Activated CD4-positive, alpha-beta T cell treated with anti-CD3 and anti-CD28 coated beads for 36 hours (primary cell): ENCODE results near the gene PPTC7. TPM values are rescaled to one million over a fixed set of nuclear protein-coding genes. Genes with fewer than 3 reads are reported as not detected.

Experiments used
- ATAC-seq: fragments of 200-7000 bp; cut with Tn5 transposase; one replicate; pipeline ENCODE4 v1.10.0; 2021; ENCODE audit warnings: mild to moderate bottlenecking, moderate library complexity
- CTCF ChIA-PET: fragments of 350-600 bp; sonication (Branson Sonifier 250); formaldehyde crosslinking; loops from one replicate; lab custom pipeline; 2021; ENCODE audit warnings: antibody characterized with exemption; lab: Charles Lee
- POLR2A ChIA-PET: fragments of 350-600 bp; sonication (Branson Sonifier 250); formaldehyde crosslinking; loops from one replicate; lab custom pipeline; 2021; ENCODE audit warnings: antibody characterized with exemption, inconsistent platforms; lab: Charles Lee
- DNase-seq: peaks from one replicate; pipeline ENCODE4 v3.0.0-alpha.2; 2020
- H3K27ac Mint-ChIP-seq: one replicate; pipeline ENCODE4 v1.8.0; 2021; ENCODE audit warnings: mixed read lengths
- H3K27me3 Mint-ChIP-seq: one replicate; pipeline ENCODE4 v1.8.0; 2021; ENCODE audit warnings: mixed read lengths
- H3K36me3 Mint-ChIP-seq: one replicate; pipeline ENCODE4 v1.8.0; 2021; ENCODE audit warnings: low read depth, mixed read lengths
- H3K4me1 Mint-ChIP-seq: one replicate; pipeline ENCODE4 v1.8.0; 2021; ENCODE audit warnings: mixed read lengths
- H3K4me3 Mint-ChIP-seq: one replicate; pipeline ENCODE4 v1.8.0; 2021; ENCODE audit warnings: mild to moderate bottlenecking, moderate library complexity, mixed read lengths
- H3K9me3 Mint-ChIP-seq: one replicate; pipeline ENCODE4 v1.8.0; 2021; ENCODE audit warnings: low read depth, mixed read lengths
- intact Hi-C, 2 experiments: fragments of 100-400 bp; cut with DNase I in 1 of 2; cut with micrococcal nuclease in 1 of 2; formaldehyde crosslinking; loops; one replicate each; pipeline versions ENCODE4 v1.14.2 to v1.15.1; 2022 to 2024; cut with DNase I, micrococcal nuclease
- total RNA-seq, 2 experiments: library from RNA; stranded (reverse); gene quantifications; one replicate each; pipeline ENCODE4 v1.2.3, GENCODE V29; 2021

Gene PPTC7
- total RNA-seq, 2 experiments from 2014 or later, result 33.4 to 36.5 TPM

GRCh38 chr12:110538869-110539622, 44.1 kb downstream of the PPTC7 start:
- Mint-ChIP-seq H3K4me3 (no peak overlapping the region), H3K36me3 (peaks cover 57% of the 10 kb centered on the region), H3K27ac (peak overlapping the region; percentile 17), H3K4me1 (peaks cover 33% of the 10 kb centered on the region), H3K27me3 (no peaks in the 10 kb centered on the region), H3K9me3 (no peaks in the 10 kb centered on the region)
- ATAC-seq, result no peak
- POLR2A ChIA-PET, result no interaction called here
- intact Hi-C loops, result no loop called here
- DNase-seq, result no peak
- CTCF ChIA-PET, result interaction anchor here (0.5 to 2.5 kb wide), 7 partner anchors 11 to 527 kb away, joined by 3 to 11 read pairs (median 3); no protein-coding TSS in a partner anchor

- POLR2A ChIA-PET, result no interaction called here
- Mint-ChIP-seq H3K4me1 (peaks cover 27% of the 10 kb centered on the region), H3K9me3 (no peaks in the 10 kb centered on the region), H3K4me3 (no peak overlapping the region), H3K27me3 (no peaks in the 10 kb centered on the region), H3K27ac (no peak overlapping the region), H3K36me3 (peaks cover 52% of the 10 kb centered on the region)
- DNase-seq, result no peak
- CTCF ChIA-PET, result interaction anchor here (0.6 to 2.5 kb wide), 6 partner anchors 19 to 159 kb away, joined by 3 to 11 read pairs (median 4); no protein-coding TSS in a partner anchor
- intact Hi-C loops, result no loop called here
- ATAC-seq, result no peak
Measured at GRCh38 chr12:110537605-110538409, 45.3 kb downstream of the PPTC7 start.

DNA sequence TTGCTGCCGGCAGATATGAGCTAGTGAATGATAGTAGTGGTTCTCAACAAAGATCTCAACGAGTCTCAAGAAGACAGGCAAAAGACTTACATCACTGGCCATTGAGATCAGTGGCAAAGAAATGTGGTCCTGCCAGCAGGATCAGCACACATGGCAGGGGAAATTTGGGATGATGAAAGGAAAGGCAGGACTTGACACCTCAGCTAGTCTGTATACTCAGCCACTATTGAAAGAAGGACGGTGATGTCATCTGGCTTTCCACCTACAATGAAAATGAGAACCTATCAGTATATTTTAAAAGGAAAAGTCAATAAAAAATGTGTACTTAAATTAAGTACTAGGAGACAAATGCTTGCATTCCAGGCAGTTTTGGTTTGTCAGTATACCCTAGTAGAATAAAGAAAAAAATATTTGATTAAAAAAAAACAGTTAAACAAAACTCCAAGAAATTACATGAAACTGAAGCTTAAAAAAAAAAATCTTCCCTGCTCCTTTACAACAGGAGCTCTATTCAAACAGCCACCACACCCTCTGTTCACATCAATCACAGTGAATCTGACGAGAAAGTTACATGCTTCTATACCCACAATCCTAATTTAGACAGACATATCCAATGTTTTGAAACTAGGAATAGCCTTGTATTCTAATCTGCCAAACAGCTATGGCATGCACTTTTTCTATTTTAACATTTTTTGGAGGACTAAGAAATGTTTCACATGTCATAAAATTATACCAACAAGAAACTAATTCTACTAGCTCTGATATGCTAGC, 46.1 kb downstream of the PPTC7 start:
- DNase-seq (no peak), ATAC-seq (no peak)
- peaks cover 48% of the 10 kb centered on the region for H3K36me3 Mint-ChIP-seq
- H3K4me1 Mint-ChIP-seq, result peaks cover 30% of the 10 kb centered on the region
- ChIA-PET POLR2A (no interaction called here), CTCF (interaction anchor here (1.1 to 1.8 kb wide), 3 partner anchors 12 to 160 kb away, joined by 3 to 9 read pairs (median 3); no protein-coding TSS in a partner anchor)
- H3K9me3 Mint-ChIP-seq, result no peaks in the 10 kb centered on the region
- no peaks in the 10 kb centered on the region for H3K27me3 Mint-ChIP-seq
- H3K27ac Mint-ChIP-seq, result no peak overlapping the region
- intact Hi-C loops, result no loop called here
- H3K4me3 Mint-ChIP-seq, result no peak overlapping the region

- peaks cover 34% of the 10 kb centered on the region for H3K4me1 Mint-ChIP-seq
- H3K27ac Mint-ChIP-seq, result no peak overlapping the region
- intact Hi-C loops, result no loop called here
- DNase-seq (no peak), ATAC-seq (no peak)
- CTCF ChIA-PET, result interaction anchor here (0.7 to 5.3 kb wide), 5 partner anchors 8 to 84 kb away, joined by 3 to 38 read pairs (median 3); partner anchors contain the start of gene ARPC3
- H3K9me3 Mint-ChIP-seq, result no peaks in the 10 kb centered on the region
- no peaks in the 10 kb centered on the region for H3K27me3 Mint-ChIP-seq
- H3K36me3 Mint-ChIP-seq, result peaks cover 53% of the 10 kb centered on the region
- POLR2A ChIA-PET, result no interaction called here
- no peak overlapping the region for H3K4me3 Mint-ChIP-seq
Measured at GRCh38 chr12:110534811-110535210, 48.3 kb downstream of the PPTC7 start.

DNA sequence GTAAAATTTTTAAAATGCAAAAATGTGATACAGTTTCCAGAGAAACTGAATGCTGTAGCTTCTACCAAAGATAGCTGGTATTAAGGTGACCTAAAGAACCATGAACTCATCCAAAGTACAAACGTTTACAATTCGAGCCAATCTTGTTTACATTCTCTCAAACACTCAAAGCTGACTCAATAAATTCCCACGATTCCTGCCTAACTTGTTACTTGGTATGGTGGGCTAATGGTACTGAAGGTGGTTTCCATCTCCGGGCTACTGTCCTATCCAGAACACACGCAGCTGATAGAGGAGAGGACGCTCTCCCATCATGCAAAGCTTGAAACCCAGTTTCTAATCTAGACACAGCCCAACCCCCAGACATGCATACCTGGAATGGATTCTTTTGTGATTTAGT, 49.5 kb downstream of the PPTC7 start:
- no peaks in the 10 kb centered on the region for H3K9me3 Mint-ChIP-seq
- H3K27ac Mint-ChIP-seq, result no peak overlapping the region
- peaks cover 50% of the 10 kb centered on the region for H3K36me3 Mint-ChIP-seq
- H3K4me3 Mint-ChIP-seq, result no peak overlapping the region
- ChIA-PET CTCF (interaction anchor here (0.8 to 5.3 kb wide), 8 partner anchors 10 to 102 kb away, joined by 3 to 38 read pairs (median 4); partner anchors contain the start of gene ARPC3), POLR2A (no interaction called here)
- H3K4me1 Mint-ChIP-seq, result peaks cover 29% of the 10 kb centered on the region
- ATAC-seq (no peak), DNase-seq (no peak)
- H3K27me3 Mint-ChIP-seq, result no peaks in the 10 kb centered on the region
- intact Hi-C loops, result no loop called here

DNA sequence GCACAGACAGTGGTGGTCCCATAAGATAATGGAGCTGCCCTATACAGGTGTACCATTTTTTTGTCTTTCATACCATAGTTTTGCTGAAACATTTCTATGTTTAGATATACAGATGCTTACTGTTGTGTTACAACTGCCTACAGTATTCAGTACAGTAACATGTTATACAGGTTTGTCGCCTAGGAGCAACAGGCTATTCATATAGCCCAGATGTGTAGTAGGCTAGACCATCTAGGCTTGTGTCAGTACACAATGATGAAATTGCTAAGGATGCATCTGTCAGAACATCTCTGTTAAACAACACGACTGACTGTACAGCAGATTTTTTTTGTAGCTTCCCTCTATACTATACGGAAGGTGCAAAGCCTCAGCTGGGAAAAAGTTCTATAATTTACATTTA, 50.5 kb downstream of the PPTC7 start:
- Mint-ChIP-seq H3K9me3 (no peaks in the 10 kb centered on the region), H3K4me1 (peaks cover 26% of the 10 kb centered on the region), H3K36me3 (peaks cover 45% of the 10 kb centered on the region), H3K27ac (no peak overlapping the region), H3K27me3 (no peaks in the 10 kb centered on the region), H3K4me3 (no peak overlapping the region)
- intact Hi-C loops, result no loop called here
- no peak for DNase-seq
- ChIA-PET CTCF (interaction anchor here (1.5 to 5.3 kb wide), 5 partner anchors 11 to 351 kb away, joined by 3 to 38 read pairs (median 11); no protein-coding TSS in a partner anchor), POLR2A (no interaction called here)
- ATAC-seq, result no peak

DNA sequence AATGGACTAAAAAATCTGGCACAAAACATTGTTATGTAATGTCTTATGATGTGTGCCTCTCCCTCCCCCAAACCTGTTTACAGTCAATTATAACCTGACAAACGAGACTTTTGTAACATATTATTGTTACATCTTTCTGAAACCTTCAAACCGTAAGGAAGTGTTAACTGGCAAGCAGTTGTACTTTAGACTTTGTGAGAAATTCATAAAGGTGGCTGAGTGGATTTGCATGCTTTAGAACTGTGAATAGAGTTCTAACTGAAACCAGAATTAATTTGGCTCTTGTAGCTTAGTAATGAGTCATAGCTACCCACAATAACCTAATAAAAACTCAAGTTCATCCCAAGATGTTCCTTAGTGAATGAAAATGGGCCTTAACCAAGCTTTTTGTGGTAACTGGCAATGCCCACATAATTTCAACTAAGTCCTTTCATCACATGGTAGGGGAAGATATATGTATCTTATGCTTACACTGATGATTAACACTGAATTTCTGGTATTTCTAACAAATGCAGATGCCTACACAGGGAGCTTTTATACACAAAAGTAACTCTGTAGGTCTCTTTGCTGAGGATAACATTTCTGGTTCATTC, 51.3 kb downstream of the PPTC7 start:
- Mint-ChIP-seq H3K36me3 (peaks cover 39% of the 10 kb centered on the region), H3K27ac (peak overlapping the region; percentile 56), H3K27me3 (no peaks in the 10 kb centered on the region), H3K4me1 (peaks cover 24% of the 10 kb centered on the region), H3K9me3 (no peaks in the 10 kb centered on the region), H3K4me3 (no peak overlapping the region)
- ATAC-seq (peak; percentile 77), DNase-seq (no peak)
- intact Hi-C loops, result no loop called here
- ChIA-PET CTCF (interaction anchor here (0.9 to 5.3 kb wide), 8 partner anchors 11 to 352 kb away, joined by 3 to 38 read pairs (median 5); partner anchors contain the start of gene ARPC3), POLR2A (interaction anchor here (0.6 kb wide), 1 partner anchor 86 kb away, joined by 5 read pairs; no protein-coding TSS in a partner anchor)

DNA sequence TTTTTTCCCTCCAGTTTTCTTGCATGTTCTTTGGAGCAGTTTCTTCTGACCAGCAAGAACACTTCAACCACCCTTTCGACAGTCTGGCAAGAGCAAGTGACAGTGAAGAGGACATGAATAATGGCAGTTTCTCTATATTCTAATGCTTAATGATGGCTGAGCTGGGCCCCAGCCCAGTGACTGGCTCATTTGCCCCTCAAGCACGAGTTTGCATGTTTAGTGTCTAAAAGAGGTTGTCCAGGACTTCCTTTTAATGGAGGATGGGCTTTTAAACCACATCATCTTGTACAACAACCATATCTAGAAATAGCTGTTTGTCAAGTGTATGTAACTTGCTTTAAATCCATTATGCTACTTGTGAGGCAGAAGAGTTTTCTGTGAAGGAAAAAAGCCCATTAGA, 52.6 kb downstream of the PPTC7 start:
- no peak overlapping the region for H3K27ac Mint-ChIP-seq
- DNase-seq (no peak), ATAC-seq (no peak)
- intact Hi-C loops, result no loop called here
- H3K36me3 Mint-ChIP-seq, result peaks cover 28% of the 10 kb centered on the region
- peaks cover 24% of the 10 kb centered on the region for H3K4me1 Mint-ChIP-seq
- ChIA-PET CTCF (interaction anchor here (0.7 to 5.3 kb wide), 3 partner anchors 11 to 71 kb away, joined by 3 to 38 read pairs (median 4); no protein-coding TSS in a partner anchor), POLR2A (no interaction called here)
- H3K27me3 Mint-ChIP-seq, result no peaks in the 10 kb centered on the region
- H3K4me3 Mint-ChIP-seq, result no peak overlapping the region
- no peaks in the 10 kb centered on the region for H3K9me3 Mint-ChIP-seq

DNA sequence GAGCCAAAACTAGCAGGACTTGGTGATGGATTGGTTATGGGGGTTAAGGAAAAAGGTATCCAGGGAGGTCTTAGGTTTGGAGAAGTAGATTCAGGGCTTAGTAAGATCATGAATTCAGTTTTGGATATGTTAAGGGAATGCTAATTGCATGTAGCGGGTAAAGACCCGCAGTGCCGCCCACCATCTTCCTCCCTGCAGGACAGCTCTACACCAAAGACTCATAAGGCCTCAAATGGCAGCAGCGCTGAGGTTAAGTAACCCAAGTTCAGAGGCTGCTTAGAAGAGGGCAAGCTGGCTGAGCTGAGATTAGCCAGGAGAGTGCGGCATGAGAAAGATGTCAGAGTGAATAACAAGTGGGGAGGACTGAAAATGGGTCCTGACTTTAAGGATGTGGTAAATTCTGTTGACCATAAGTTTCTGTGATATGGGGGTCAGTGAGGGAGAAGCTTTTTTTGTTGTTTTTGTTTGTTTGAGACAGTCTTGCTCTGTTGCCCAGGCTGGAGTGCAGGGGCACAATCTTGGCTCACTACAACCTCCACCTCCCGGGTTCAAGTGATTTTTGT, 54.8 kb downstream of the PPTC7 start:
- no peak overlapping the region for H3K27ac Mint-ChIP-seq
- H3K36me3 Mint-ChIP-seq, result peaks cover 17% of the 10 kb centered on the region
- H3K4me1 Mint-ChIP-seq, result peaks cover 19% of the 10 kb centered on the region
- intact Hi-C loops, result no loop called here
- H3K4me3 Mint-ChIP-seq, result no peak overlapping the region
- no peaks in the 10 kb centered on the region for H3K27me3 Mint-ChIP-seq
- no peaks in the 10 kb centered on the region for H3K9me3 Mint-ChIP-seq
- ChIA-PET POLR2A (interaction anchor here (0.6 to 1.2 kb wide), 3 partner anchors 26 to 495 kb away, joined by 3 to 5 read pairs (median 4); partner anchors contain the start of genes RAD9B and VPS29), CTCF (interaction anchor here (0.9 to 4.5 kb wide), 3 partner anchors 56 to 73 kb away, joined by 3 to 31 read pairs (median 4); partner anchors contain the start of genes FAM216A and GPN3)
- ATAC-seq (no peak), DNase-seq (no peak)
